Fibroblast of lung (primary cell): ENCODE data around the gene PKP1. TPM values are rescaled to one million over a fixed set of nuclear protein-coding genes. Genes with fewer than 3 reads are reported as not detected.

Experiments
- DNase-seq, 2 donors: peaks; one replicate each; pipeline versions ENCODE4 v3.0.0 to v3.0.0-alpha.2; 2010; ENCODE audit warnings: low read depth in 2 of 2
- H2AFZ ChIP-seq: 2 replicates; pipeline ENCODE4 v1.5.1; 2012; ENCODE audit warnings: low read length, control low read depth, inconsistent platforms
- H3K27ac ChIP-seq: 2 replicates; pipeline ENCODE4 v1.5.1; 2011; ENCODE audit warnings: low read length, control low read depth; ENCODE audit not compliant: insufficient read depth
- H3K27me3 ChIP-seq: 2 replicates; pipeline ENCODE4 v1.5.1; 2011; ENCODE audit warnings: mild to moderate bottlenecking, low read length; ENCODE audit not compliant: control insufficient read depth, insufficient read depth
- H3K36me3 ChIP-seq: 2 replicates; pipeline ENCODE4 v1.5.1; 2011; ENCODE audit warnings: low read length; ENCODE audit not compliant: control insufficient read depth, insufficient read depth
- H3K4me1 ChIP-seq: 2 replicates; pipeline ENCODE4 v1.5.1; 2011; ENCODE audit warnings: low read length; ENCODE audit not compliant: control insufficient read depth, insufficient read depth; ENCODE audit errors: extremely low read depth
- H3K4me2 ChIP-seq: 2 replicates; pipeline ENCODE4 v1.5.1; 2011; ENCODE audit warnings: low read length, control low read depth; ENCODE audit not compliant: insufficient read depth; ENCODE audit errors: extremely low read depth
- H3K4me3 ChIP-seq, 4 experiments: fragments of 200-600 bp in 1 of 4; sonication (generic) in 1 of 4; replicated peaks in 1 of 4; 2 replicates each; pipeline ENCODE4 v1.5.1; 2011 to 2016; ENCODE audit warnings: low read length in 4 of 4, low read depth in 3 of 4, mild to moderate bottlenecking in 3 of 4, control low read depth in 2 of 4, inconsistent platforms in 1 of 4, mixed read lengths in 1 of 4; ENCODE audit not compliant: insufficient read depth in 1 of 4; ENCODE audit errors: control extremely low read depth in 1 of 4
- H3K79me2 ChIP-seq: 2 replicates; pipeline ENCODE4 v1.5.1; 2012; ENCODE audit warnings: mild to moderate bottlenecking, low read length, inconsistent platforms; ENCODE audit not compliant: control insufficient read depth, insufficient read depth
- H3K9ac ChIP-seq: 2 replicates; pipeline ENCODE4 v1.5.1; 2011; ENCODE audit warnings: mild to moderate bottlenecking, low read length, control low read depth; ENCODE audit not compliant: insufficient read depth
- H3K9me3 ChIP-seq: 2 replicates; pipeline ENCODE4 v1.5.1; 2012; ENCODE audit warnings: low read depth, low read length; ENCODE audit not compliant: control insufficient read depth, insufficient read depth
- H4K20me1 ChIP-seq: 2 replicates; pipeline ENCODE4 v1.5.1; 2011; ENCODE audit warnings: low read length; ENCODE audit not compliant: control insufficient read depth, insufficient read depth; ENCODE audit errors: extremely low read depth
- EZH2 ChIP-seq: IDR thresholded peaks from 2 replicates; pipeline ENCODE4 v1.5.1; 2012; ENCODE audit warnings: low read length, control low read depth, mild to moderate bottlenecking; ENCODE audit errors: missing control alignments
- polyA plus RNA-seq, 2 donors: library from polyadenylated mRNA; depleted of rRNA in 1 of 2; stranded (reverse) in 1 of 2; unstranded in 1 of 2; fragments of >200 nt; gene quantifications; 2 replicates each; pipeline ENCODE4 v1.2.1, GENCODE V29; 2011 to 2012; ENCODE audit warnings: missing spikeins in 1 of 2
- total RNA-seq: library from RNA; depleted of rRNA; stranded (reverse); fragments of >200 nt; gene quantifications from 2 replicates; pipeline ENCODE4 v1.2.1, GENCODE V29; 2014
- TF ChIP-seq, protein P1 (sequence below), 2 donors: IDR thresholded peaks in 1 of 2; conservative IDR thresholded peaks in 1 of 2; 1 replicate in 1 of 2; 2 replicates in 1 of 2; pipeline ENCODE4 v1.5.1; 2011 to 2012; ENCODE audit warnings: low read length in 2 of 2, control low read depth in 1 of 2, inconsistent platforms in 1 of 2, low read depth in 1 of 2, mild to moderate bottlenecking in 1 of 2

The PKP1 gene
- total and polyA plus RNA-seq, 2 donors (not counting 1 experiment from before 2014, with no cell fraction given): under 0.01 to 0.08 TPM

DNA sequence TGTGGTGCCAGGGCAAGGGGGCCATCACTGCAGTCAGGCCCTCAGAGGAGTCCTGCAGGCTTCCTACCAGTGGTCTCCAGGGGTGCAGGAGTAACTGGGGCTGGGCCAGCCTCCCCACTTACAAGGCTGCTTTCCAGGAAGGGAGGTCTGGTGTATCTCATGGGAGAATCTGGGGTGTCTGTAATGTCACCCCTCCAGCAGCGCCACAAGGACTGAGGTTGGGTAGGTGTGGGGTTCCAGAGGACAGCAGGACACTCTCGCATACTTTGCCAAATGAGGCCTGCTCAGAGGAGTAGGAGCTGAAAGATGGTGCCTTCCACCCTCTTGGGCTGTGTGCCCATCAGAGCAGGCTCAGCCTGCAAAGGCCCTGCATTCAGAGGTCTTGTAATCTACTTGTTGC is 47.2 kb downstream of the PKP1 start:
- peaks cover 15% of the 10 kb centered on the region for H3K27me3 ChIP-seq
- no peak for DNase-seq
- H3K36me3 ChIP-seq: no peaks in the 10 kb centered on the region
- no peak overlapping the region for H3K9ac ChIP-seq
- H3K4me2 ChIP-seq: no peak overlapping the region
- no peak overlapping the region for H2AFZ ChIP-seq
- no peaks in the 10 kb centered on the region for H3K4me1 ChIP-seq
- H3K4me3 ChIP-seq: no peak overlapping the region
- TF ChIP-seq, protein P1, sequence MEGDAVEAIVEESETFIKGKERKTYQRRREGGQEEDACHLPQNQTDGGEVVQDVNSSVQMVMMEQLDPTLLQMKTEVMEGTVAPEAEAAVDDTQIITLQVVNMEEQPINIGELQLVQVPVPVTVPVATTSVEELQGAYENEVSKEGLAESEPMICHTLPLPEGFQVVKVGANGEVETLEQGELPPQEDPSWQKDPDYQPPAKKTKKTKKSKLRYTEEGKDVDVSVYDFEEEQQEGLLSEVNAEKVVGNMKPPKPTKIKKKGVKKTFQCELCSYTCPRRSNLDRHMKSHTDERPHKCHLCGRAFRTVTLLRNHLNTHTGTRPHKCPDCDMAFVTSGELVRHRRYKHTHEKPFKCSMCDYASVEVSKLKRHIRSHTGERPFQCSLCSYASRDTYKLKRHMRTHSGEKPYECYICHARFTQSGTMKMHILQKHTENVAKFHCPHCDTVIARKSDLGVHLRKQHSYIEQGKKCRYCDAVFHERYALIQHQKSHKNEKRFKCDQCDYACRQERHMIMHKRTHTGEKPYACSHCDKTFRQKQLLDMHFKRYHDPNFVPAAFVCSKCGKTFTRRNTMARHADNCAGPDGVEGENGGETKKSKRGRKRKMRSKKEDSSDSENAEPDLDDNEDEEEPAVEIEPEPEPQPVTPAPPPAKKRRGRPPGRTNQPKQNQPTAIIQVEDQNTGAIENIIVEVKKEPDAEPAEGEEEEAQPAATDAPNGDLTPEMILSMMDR (conservative IDR thresholded peaks at IDR 0.05 in 1 of 2, IDR thresholded peaks at IDR 0.05 in 1 of 2; ENCODE audit: low read depth in 1 of 2, low read length in 2 of 2): no peak
- no peak for TF ChIP-seq EZH2
- no peaks in the 10 kb centered on the region for H4K20me1 ChIP-seq
- no peaks in the 10 kb centered on the region for H3K9me3 ChIP-seq
- H3K79me2 ChIP-seq: no peaks in the 10 kb centered on the region
- no peak overlapping the region for H3K27ac ChIP-seq

DNA sequence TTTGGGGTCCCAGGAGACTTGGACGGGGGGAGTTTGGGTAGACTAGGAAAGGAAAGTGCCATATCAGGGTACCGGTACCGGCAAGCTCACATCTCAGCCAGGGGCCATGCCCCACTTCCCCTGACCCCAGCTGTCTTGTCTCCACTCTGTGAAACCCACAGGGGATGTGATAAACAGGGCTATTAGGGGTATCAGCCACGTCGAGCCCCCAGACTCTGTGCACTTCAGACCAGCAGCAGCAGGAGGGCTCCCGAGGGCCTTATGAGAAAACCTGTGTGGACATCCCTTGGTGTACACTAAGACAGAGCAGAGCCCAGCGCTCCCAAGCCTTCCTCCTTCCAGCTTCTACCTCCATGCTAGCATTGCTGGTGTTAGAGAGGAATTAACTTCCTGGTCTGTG is 47.9 kb downstream of the PKP1 start:
- TF ChIP-seq EZH2: no peak
- TF ChIP-seq, protein P1 (conservative IDR thresholded peaks at IDR 0.05 in 1 of 2, IDR thresholded peaks at IDR 0.05 in 1 of 2; ENCODE audit: low read depth in 1 of 2, low read length in 2 of 2): no peak

DNA sequence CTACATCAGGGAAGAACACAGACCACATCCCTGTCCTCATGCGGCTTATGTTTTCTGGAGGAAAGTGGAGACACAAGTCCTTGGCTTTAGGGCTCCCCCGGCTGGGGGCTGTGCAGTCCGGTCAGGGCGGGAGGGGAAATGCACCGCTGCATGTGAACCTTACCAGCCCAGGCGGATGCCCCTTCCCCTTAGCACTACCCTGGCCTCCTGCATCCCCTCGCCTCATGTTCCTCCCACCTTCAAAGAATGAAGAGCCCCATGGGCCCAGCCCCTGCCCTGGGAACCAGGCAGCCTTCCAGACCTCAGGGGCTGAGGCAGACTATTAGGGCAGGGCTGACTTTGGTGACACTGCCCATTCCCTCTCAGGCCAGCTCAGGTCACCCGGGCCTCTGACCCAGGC is 48.7 kb downstream of the PKP1 start:
- Histone ChIP-seq H3K36me3 (no peaks in the 10 kb centered on the region), H3K27ac (no peak overlapping the region), H3K27me3 (peaks cover 15% of the 10 kb centered on the region), H3K4me1 (no peaks in the 10 kb centered on the region), H3K9me3 (no peaks in the 10 kb centered on the region), H3K4me3 (no peak overlapping the region), H3K4me2 (no peak overlapping the region), H3K9ac (no peak overlapping the region), H3K79me2 (no peaks in the 10 kb centered on the region), H2AFZ (no peak overlapping the region), H4K20me1 (no peaks in the 10 kb centered on the region)
- no peak for DNase-seq
- TF ChIP-seq, protein P1 (conservative IDR thresholded peaks at IDR 0.05 in 1 of 2, IDR thresholded peaks at IDR 0.05 in 1 of 2; ENCODE audit: low read depth in 1 of 2, low read length in 2 of 2): no peak
- no peak for TF ChIP-seq EZH2

More for the DNA sequence above, 47.9 kb downstream of the PKP1 start:
- Histone ChIP-seq H2AFZ (no peak overlapping the region), H3K27ac (no peak overlapping the region), H4K20me1 (no peaks in the 10 kb centered on the region), H3K79me2 (no peaks in the 10 kb centered on the region), H3K9me3 (no peaks in the 10 kb centered on the region), H3K9ac (no peak overlapping the region), H3K36me3 (no peaks in the 10 kb centered on the region), H3K27me3 (peaks cover 15% of the 10 kb centered on the region), H3K4me1 (no peaks in the 10 kb centered on the region), H3K4me2 (no peak overlapping the region), H3K4me3 (no peak overlapping the region)
- DNase-seq: no peak
